NCI-H2081 treated with DMSO at 0.1 percent for 48 hours (cell line): ENCODE measurements around the gene HOMEZ.
"Not testable (repeated sequence)": the region's sequence is repeated elsewhere in the genome, so short reads cannot be mapped to it uniquely, and the experiment has no call there.

Experiments used
- DNase-seq: peaks from one replicate; lab custom pipeline; 2025; lab: John Stamatoyannopoulos, UW

The HOMEZ gene

DNA sequence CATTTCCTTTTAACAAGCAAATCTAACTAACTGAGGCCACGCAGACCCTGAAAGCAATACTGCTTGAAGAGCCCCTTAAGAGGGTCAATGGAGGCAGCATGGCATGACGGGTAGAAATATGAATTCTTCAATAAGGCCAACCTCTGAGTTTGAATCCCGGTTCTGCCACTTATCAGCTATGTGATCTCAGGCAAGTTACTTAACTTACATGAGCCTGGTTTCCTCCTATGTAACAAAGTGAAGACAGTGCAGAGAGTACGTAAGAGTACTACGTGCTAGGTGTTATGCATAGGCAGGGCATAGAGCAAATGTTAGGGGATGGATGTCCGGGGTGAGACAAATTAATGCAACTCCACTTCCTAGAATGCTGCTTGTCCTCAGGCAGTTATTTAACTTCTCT, 4.7 kb downstream of the HOMEZ start:
- no peak for DNase-seq

DNA sequence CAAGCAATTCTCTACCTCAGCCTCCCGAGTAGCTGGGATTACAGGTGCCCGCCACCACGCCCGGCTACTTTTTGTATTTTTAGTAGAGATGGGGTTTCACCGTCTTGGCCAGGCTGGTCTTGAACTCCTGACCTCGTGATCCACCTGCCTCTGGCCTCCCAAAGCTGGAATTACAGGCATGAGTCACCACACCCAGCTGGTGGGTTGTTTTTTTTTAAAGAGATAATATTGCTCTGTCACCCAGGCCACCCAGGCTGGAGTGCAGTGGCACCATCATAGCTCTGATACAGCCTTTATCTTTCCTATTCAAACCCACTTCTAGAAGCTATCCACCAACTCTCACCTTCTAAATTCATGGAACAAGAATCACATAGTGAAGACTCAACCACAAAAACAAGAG, 8.0 kb downstream of the HOMEZ start:
- DNase-seq = not testable (repeated sequence)

DNA sequence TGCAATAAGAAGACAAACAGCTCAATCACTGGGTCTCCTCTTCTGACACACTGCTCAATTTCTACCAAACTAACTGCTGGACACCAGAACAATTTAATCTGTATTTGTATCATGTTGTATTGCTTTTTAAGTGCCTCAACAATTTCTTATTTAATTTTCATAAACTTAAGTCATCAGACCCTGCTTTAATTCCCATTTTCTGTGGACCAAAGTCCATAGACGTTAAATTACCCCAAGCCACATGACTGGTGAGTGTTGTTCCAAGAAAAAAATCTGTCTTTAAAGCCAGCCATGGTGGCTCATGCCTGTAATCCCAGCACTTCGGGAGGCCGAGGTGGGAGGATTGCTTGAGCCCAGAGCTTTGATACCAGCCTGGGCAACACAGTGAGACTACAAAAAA, 8.7 kb downstream of the HOMEZ start:
- DNase-seq = no peak

DNA sequence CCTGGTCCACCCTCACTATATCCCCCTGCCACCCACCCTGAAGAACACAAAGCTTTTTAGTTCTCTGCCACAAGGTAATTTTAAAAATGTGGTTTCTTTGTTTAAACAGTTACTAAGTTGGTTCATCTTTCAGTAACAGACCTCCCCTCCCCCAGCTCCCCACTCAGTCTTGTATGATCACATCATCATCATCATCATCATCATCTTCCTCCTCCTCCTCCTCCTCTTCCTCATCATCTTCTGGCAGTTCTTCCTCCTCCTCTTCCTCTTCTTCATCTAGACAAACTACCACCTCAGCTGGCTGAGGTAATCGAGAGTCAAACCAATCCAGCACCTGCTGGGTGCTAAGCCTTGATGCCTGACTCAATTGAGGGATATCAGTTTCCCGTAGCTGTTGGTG, 10.5 kb downstream of the HOMEZ start:
- no peak for DNase-seq

DNA sequence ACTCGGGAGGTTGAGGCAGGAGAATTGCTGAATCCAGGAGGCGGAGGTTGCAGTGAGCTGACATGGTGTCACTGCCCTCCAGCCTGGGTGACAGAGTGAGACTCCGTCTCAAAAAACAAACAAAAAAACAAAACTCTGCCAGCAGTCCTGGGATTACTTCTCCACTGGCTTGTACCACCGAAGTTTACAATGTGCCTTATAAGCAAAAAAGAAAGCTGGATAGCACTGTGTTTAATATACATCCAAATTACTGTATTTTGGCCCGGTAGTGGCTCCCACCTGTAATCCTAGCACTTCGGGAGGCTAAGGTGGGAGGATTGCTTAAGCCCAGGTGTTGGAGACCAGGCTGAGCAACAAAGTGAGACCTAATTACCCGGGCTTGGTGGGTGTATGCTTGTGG, 16.7 kb downstream of the HOMEZ start:
- no peak for DNase-seq

DNA sequence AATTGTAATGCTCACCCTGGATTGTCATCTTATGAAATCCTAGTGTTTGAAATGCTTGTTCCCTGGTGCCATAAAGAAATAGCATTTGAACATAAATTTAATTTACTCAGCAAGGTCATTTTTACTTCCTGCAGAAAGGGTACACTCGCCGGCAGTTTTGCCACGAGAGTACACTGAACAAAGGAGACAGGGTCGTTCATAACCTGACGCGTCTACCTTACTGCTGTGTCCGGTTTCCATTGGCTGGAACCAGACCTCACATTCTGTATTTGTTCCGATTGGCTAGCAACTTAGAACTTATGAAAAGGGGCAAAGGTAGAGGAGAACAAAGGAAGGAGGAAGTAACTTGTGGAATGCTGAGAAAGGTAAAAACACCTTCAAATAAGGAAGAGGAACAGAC, 25.1 kb downstream of the HOMEZ start:
- not testable (repeated sequence) for DNase-seq

DNA sequence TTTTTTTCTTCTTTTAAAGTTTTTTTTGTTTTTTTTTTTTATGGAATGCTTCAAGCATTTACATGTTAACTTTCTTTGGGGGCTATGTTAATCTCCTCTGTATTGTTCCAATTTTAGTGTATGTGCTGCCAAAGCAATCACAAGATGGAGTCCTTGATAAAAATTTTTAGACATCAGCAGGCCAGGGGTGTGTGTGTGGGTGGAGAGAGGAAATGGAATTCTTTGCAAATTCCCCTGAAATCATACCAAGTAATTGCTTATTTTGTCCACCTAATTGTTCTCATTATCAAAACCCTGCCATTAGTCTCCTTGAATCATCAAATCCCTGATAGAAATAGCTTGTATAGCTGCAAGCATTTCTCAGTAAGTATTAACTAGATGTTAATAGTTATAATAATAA, 26.5 kb downstream of the HOMEZ start:
- DNase-seq = no peak

DNA sequence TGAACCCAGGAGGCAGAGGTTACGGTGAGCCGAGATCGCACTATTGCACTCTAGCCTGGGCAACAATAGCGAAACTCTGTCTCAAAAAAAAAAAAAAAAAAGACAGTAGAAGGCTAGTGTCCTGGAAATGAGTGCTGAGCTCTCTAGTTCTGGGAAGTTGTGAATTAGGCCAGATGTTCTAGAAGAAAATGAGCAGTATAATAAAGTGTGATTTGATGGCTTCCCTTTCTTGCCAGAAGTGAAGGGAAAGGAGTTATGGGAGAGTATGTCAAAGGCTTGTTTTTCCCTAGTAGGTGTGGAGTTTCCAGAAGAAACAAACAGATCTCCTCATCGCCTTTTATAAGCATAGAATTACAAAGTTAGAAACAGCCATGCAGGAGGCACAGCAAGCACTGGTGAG, 27.7 kb downstream of the HOMEZ start:
- DNase-seq = no peak

DNA sequence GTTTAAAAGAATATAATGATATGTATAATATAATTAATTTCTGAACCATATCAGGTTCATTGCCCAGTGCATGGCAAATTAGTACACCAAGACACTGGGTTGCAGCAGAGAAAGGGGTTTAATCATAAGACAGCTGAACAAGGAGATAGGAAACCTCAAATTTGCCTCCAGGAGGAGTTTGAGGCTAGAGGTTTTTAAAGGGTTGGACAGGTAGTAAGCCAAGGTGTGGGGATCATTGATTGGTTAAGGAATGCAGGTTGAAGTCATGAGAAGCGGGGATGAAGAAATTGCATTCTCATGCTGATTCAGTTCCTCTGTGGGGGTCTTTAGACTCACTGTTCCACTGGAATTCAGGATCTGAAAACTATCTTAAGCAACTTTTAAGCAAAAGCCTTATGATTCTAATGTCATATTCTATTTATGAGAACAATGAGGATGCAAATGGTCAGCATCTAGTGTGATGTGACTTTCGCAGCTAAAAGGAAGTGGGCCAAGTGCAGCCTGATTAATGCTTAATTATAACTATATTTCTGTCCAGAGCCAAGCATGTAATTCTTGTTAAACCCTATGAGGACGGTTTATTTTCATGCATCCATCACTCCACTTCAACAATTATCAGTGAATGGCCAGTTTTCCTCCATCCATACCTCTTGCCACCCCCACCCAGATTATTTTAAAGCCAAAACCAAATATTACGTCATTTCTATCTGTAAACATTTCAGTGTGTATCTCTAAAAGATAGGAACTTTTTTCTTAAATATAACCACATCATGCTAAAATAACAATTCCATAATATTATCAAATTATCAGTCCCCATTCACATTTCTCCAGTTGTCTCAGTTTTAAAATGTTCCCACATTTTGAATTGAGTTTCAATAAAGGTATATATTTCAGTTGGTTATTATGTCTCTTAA, 33.3 kb downstream of the HOMEZ start:
- DNase-seq = no peak

DNA sequence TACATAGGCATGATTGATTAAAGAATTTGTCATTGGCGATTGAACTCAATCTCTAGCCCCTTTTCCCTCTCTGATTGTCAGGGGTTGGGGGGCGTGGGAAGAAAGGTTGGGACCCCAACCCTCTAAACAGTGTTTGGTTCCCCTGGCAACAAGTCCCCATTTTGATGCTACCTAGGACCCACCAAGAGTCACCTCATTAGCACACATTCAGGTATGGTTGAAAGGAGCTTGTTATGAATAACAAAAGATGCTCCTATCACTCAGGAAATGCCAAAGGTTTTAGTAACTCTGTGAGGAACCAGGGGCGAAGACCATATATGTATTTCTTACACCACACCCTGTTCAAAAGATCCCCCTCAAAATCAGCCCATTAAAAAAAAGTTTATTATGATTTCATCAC, 33.9 kb downstream of the HOMEZ start:
- no peak for DNase-seq

DNA sequence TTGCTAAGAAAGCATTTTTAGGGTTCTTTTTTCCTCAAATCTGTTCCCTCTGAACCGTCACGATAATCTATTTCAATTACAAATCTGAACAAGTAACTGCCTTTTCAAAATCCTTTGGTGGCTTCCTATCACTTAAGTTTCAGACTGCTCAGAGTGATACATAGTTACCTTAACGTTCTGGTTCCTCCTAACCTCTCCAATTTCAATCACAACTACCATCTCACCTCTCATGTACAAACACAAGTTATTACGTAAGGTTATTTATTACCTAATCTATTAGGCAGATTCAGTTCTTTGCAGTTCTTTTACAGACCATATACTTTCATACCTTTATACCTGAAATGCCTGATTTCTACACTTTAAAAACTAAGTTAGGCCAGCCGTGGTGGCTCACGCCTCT, 36.1 kb downstream of the HOMEZ start:
- DNase-seq = no peak

DNA sequence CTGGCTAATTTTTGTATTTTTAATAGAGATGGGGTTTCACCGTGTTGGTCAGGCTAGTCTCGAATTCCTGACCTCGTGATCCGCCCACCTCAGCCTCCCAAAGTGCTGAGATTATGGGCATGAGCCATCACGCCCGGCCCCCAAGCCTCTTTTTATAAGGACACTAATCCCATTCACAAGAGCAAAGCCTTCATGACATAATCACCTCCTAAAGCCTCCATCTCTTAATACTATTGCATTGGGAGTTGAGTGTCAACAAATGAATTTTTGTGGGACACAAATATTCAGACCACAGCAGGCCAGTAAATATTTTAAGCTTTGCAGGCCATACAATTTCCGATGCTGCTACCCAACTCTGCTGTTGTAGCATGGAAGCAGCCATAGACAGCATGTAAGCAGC, 37.3 kb downstream of the HOMEZ start:
- no peak for DNase-seq

DNA sequence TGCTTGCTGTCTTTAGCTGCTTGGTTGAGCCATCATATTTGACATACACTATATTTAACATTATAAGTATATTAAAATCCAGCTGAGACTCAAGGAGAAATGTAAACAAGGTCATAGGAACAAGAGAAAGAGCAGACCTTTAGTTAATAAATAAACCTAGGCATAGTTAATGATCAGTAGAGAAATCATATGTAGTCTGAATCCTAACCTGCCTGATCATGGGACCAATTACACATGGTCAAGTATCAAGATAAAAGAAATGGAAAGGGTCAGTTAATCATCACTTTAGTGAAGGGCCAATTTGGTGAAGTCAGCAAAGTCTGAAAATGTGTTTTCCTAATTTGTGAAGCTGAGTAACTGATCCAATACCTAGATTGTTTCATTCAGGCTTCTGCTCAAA, 40.6 kb downstream of the HOMEZ start:
- no peak for DNase-seq

DNA sequence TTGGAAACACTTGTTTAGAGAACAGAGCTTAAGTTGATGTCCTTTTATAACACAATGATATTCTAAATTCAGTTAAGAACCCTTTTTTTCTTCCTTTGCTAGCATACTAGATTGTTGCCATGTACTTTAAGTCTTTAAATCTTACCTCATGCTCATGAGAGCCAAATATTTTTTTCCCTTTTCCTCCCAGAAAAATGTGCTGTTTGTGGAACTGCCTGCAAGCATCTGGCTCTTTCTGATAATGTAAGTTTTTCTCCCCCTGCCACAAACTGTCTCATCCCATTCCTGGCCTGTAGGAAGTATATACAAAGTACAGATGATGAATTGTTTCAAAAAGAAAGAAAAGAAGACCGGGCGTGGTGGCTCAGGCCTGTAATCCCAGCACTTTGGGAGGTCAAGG, 42.9 kb downstream of the HOMEZ start:
- DNase-seq = no peak

DNA sequence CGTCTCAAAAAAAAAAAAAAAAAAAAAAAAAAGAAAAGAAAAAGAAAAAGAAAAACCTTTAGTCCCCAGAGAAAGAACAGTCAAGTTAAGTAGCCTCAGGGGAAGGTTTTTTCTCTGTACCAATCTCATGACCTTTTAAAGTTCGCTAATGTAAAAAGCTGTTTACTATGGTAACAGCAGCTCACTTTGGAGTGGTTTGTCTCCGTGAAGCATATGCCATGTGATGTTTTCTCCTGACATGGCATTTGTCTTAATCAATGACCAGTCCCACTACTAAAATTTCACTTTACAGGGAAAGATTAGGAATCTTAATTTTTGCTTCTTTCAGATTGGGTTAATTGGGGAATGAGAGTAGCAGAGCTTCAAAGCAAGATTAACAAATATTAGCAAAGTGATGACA, 43.9 kb downstream of the HOMEZ start:
- no peak for DNase-seq

DNA sequence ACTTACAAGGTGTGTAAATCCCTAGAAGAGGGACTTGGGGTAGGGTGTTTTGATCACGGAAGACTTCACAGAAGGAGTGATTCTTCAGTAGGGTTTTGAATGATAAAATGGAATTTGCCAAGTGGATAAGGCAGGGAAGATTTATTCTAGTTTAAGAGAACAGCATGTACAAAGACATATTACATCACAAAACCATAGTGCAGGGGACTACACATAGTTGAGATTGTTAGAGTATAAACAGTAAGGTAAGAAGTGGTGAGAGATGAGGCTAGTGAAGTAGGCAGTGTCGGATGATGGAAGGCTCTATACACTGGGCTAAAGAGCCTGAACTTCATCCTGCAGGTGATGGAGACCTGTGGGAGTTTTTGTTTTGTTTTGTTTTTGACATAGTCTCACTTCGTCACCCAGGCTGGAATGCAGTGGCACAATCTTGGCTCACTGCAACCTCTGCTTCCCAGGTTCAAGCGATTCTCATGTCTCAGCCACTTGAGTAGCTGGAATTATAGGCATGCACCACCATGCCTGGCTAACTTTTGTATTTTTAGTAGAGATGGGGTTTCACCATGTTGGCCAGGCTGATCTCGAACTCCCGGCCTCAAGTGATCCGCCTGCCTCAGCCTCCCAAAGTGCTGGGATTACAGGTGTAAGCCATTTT, 44.7 kb downstream of the HOMEZ start:
- DNase-seq = not testable (repeated sequence)

DNA sequence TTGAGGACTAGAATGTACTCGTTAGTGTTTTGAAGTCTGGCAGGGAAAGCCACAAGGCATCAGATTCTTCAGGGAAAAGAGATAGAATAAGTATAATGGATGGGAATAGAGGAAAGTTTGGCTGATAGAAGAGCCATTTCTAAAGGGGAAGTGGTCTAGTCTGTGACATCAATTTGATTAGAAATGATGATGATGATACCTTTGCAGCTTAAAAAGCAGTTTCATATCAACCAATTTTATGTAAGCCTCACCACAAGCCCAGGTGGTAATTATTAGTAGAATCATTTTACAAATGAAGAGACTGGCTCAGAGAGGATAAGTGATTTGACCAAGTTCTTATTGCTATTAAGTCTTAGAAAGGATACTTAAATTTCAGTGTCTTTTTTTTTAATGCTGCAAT, 45.3 kb downstream of the HOMEZ start:
- no peak for DNase-seq

DNA sequence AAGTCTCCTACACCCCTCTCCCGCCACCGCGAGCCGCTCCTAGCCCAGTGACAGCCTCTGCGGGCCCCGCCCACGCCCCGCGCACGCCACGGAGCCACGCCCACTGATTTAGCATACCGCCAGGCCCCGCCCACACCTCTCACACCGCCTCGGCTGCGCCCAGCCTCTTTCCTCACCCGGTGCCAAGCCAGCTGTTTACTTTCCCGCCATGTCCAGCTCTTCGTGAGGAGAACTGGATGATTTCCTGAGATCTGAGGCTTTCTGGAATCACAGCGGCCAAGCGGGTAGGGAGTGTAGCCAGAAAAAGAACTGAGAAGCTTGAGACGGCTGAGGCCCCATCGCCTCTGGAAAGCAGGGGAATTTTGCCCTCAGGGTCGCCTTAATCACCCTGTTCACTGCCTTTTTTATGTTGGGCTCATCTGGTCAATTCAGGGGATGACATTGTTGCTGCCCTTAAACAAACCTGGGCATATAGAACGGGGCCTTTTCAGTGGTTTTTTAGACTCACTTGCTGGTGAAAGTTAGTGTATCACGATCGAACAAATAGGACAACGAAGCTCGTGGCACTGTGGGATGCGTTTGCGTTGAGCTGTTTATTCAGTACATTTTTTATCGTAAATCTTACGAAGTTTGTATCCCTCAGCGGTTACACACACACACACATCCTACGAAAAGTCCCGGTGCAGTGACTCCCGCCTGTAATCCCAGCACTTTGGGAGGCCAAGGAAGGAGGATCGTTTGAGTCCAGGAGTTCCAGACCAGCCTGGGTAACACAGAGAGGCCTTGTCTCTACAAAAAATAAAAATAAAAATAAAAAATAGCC, 47.9 kb downstream of the HOMEZ start, which contains the start of gene RNF212B:
Gene RNF212B (plus strand): TSS at position 165 of the 823 bp plus-strand sequence. CDS start 2,410 bp downstream, outside the sequence.
- DNase-seq = no peak

DNA sequence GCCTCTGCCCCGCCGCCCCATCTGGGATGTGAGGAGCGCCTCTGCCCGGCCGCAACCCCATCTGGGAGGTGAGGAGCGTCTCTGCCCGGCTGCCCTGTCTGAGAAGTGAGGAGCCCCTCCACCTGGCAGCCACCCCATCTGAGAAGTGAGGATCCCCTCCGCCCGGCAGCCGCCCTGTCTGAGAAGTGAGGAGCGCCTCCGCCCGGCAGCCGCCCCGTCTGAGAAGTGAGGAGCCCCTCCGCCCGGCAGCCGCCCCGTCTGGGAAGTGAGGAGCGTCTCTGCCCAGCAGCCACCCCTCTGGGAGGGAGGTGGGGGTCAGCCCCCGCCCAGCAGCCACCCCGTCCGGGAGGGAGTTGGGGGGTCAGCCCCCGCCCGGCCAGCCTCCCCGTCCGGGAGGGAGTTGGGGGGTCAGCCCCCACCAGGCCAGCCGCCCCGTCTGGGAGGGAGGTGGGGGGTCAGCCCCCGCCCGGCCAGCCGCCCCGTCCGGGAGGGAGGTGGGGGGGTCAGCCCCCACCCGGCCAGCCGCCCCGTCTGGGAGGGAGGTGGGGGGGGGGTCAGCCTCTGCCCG, 53.6 kb downstream of the HOMEZ start:
- DNase-seq = not testable (repeated sequence)

DNA sequence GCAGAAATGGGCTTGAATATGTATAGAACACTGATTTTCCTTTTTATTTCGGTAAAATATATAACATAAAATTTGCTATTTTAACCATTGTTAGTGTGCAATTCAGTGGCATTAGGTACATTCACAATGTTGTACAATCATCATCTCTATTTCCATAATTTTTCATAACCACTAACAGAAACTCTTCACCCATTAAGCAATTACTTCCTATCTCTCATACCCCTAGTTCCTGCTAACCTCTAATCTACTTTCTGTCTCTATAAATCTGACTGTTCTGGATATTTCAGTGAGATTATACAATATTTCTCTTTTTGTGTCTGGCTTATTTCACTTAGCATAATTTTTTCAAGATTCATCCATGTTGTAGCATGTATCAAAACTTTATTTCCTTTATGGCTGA, 57.1 kb downstream of the HOMEZ start:
- DNase-seq = no peak

DNA sequence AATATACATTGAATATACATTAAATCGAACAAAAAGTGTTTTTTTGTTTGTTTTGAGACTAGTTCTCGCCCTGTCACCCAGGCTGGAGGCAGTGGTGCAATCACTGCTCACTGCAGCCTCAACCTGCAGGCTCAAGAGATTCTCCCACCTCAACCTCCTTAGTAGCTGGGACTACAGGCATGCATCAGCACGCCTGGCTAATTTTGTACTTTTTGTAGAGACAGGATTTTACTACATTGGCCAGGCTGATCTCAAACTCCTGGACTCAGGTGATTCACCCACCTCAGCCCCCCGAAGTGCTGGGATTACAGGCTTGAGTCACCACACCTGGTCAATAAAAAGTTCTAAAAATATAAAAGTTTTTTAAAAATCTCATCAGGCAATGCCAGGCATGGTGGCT, 58.4 kb downstream of the HOMEZ start:
- no peak for DNase-seq

DNA sequence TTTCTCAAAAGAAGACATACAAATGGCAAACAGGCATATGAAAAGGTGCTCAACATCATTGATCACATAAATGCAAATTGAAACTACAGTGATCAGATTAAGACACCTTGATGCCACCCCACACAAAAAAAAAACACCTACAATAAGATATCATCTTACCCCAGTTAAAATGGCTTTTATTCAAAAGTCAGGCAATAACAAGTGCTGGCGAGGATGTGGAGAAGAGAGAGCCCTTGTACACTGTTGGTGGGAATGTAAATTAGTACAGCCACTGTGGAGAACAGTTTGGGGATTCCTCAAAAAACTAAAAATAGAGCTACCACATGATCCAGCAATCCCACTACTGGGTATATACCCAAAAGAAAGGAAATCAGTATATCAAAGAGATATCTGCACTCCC, 61.0 kb downstream of the HOMEZ start:
- DNase-seq = not testable (repeated sequence)
